Measurements from ENCODE around the gene VAT1L. TPM values are rescaled to one million over a fixed set of nuclear protein-coding genes. Genes with fewer than 3 reads are reported as not detected.

Gene VAT1L
- total and polyA plus RNA-seq, 3 donors from 2014 or later, result 4.2 to 5.2 (median 4.6) TPM

GRCh38 chr16:77759201-77759600 is 29.2 kb upstream of the VAT1L start:
- Histone ChIP-seq H3K36me3 (ENCODE audit: low read depth, missing control alignments) (no peaks in the 10 kb centered on the region), H3K9me3 (no peaks in the 10 kb centered on the region), H3K4me1 (no peaks in the 10 kb centered on the region), H3K4me3 (no peak overlapping the region), H3K27me3 (no peaks in the 10 kb centered on the region), H3K27ac (no peak overlapping the region)
- WGBS, 2 donors, result 96 to 97% methylated on average over 1 of the region's 1 CpG
- TF ChIP-seq POLR2A (IDR thresholded peaks at IDR 0.05), result no peak
- TF ChIP-seq, protein P1, sequence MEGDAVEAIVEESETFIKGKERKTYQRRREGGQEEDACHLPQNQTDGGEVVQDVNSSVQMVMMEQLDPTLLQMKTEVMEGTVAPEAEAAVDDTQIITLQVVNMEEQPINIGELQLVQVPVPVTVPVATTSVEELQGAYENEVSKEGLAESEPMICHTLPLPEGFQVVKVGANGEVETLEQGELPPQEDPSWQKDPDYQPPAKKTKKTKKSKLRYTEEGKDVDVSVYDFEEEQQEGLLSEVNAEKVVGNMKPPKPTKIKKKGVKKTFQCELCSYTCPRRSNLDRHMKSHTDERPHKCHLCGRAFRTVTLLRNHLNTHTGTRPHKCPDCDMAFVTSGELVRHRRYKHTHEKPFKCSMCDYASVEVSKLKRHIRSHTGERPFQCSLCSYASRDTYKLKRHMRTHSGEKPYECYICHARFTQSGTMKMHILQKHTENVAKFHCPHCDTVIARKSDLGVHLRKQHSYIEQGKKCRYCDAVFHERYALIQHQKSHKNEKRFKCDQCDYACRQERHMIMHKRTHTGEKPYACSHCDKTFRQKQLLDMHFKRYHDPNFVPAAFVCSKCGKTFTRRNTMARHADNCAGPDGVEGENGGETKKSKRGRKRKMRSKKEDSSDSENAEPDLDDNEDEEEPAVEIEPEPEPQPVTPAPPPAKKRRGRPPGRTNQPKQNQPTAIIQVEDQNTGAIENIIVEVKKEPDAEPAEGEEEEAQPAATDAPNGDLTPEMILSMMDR (IDR thresholded peaks at IDR 0.05), result no peak
- intact Hi-C loops (cut with DNase I; ENCODE audit: low total_unique reads), result no loop called here
- no peak for DNase-seq

GRCh38 chr16:77759821-77760220 is 28.5 kb upstream of the VAT1L start:
- H3K27ac ChIP-seq, result no peak overlapping the region
- no peak for DNase-seq
- H3K27me3 ChIP-seq, result no peaks in the 10 kb centered on the region
- 53 to 77% methylated on average over 3 of the region's 3 CpGs for WGBS, 2 donors
- H3K4me3 ChIP-seq, result no peak overlapping the region
- no peak for TF ChIP-seq POLR2A (IDR thresholded peaks at IDR 0.05)
- TF ChIP-seq, protein P1 (IDR thresholded peaks at IDR 0.05), result no peak
- no peaks in the 10 kb centered on the region for H3K4me1 ChIP-seq
- intact Hi-C loops (cut with DNase I; ENCODE audit: low total_unique reads), result no loop called here
- no peaks in the 10 kb centered on the region for H3K9me3 ChIP-seq
- no peaks in the 10 kb centered on the region for H3K36me3 ChIP-seq (ENCODE audit: low read depth, missing control alignments)

- no peaks in the 10 kb centered on the region for H3K4me1 ChIP-seq
- intact Hi-C loops (cut with DNase I; ENCODE audit: low total_unique reads), result no loop called here
These were observed 27.6 kb upstream of the VAT1L start for GRCh38 chr16:77760800-77761199.

DNA sequence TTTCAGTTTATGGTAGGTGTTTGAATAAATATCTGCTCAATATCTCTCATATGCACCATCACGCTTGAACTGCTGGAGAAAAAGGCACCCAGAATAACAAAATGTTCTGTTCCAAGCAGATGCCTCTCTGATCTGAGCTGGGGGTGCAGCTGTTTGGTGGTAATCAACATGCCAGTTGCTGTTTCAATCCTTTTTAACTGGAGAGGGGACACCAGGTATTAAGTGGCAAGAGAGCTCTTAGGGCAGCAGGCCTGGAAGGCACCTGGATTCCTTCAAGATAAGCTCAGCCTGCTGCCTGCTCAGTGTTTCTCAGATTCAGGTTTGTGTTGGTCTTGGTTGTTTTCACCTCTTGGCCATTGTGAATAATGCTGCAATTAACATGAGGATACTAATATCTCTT is 27.2 kb upstream of the VAT1L start:
- Histone ChIP-seq H3K4me1 (no peaks in the 10 kb centered on the region), H3K4me3 (no peak overlapping the region), H3K9me3 (no peaks in the 10 kb centered on the region), H3K36me3 (ENCODE audit: low read depth, missing control alignments) (no peaks in the 10 kb centered on the region), H3K27me3 (no peaks in the 10 kb centered on the region), H3K27ac (no peak overlapping the region)
- WGBS, 2 donors, result 51 to 56% methylated on average over 1 of the region's 1 CpG
- intact Hi-C loops (cut with DNase I; ENCODE audit: low total_unique reads), result no loop called here
- TF ChIP-seq, protein P1 (IDR thresholded peaks at IDR 0.05), result no peak
- TF ChIP-seq POLR2A (IDR thresholded peaks at IDR 0.05), result no peak
- no peak for DNase-seq

More at GRCh38 chr16:77760800-77761199, 27.6 kb upstream of the VAT1L start:
- TF ChIP-seq, protein P1 (IDR thresholded peaks at IDR 0.05), result no peak
- TF ChIP-seq POLR2A (IDR thresholded peaks at IDR 0.05), result no peak
- Histone ChIP-seq H3K27ac (no peak overlapping the region), H3K9me3 (no peaks in the 10 kb centered on the region), H3K36me3 (ENCODE audit: low read depth, missing control alignments) (no peaks in the 10 kb centered on the region), H3K27me3 (no peaks in the 10 kb centered on the region), H3K4me3 (no peak overlapping the region)
- 59 to 82% methylated on average over 1 of the region's 1 CpG for WGBS, 2 donors
- DNase-seq, result no peak

- no peak overlapping the region for H3K27ac ChIP-seq
- H3K36me3 ChIP-seq (ENCODE audit: low read depth, missing control alignments), result no peaks in the 10 kb centered on the region
- TF ChIP-seq, protein P1 (IDR thresholded peaks at IDR 0.05), result no peak
- no peak for TF ChIP-seq POLR2A (IDR thresholded peaks at IDR 0.05)
- no peak overlapping the region for H3K4me3 ChIP-seq
- 40 to 50% methylated on average over 2 of the region's 2 CpGs for WGBS, 2 donors
- H3K9me3 ChIP-seq, result no peaks in the 10 kb centered on the region
- DNase-seq, result no peak
- H3K27me3 ChIP-seq, result no peaks in the 10 kb centered on the region
- H3K4me1 ChIP-seq, result no peaks in the 10 kb centered on the region
- intact Hi-C loops (cut with DNase I; ENCODE audit: low total_unique reads), result no loop called here
These were observed 26.1 kb upstream of the VAT1L start for GRCh38 chr16:77762262-77762661.

Data from testis (tissue), 3 donors.